HepG2 (cell line): Measurements from ENCODE around the gene WRAP73. TPM values are rescaled to one million over a fixed set of nuclear protein-coding genes. Genes with fewer than 3 reads are reported as not detected.
"Not testable (repeated sequence)": the region's sequence is repeated elsewhere in the genome, so short reads cannot be mapped to it uniquely, and the experiment has no call there.

Source experiments
- ATAC-seq: fragments of 200-7000 bp; cut with Tn5 transposase; 3 replicates; pipeline ENCODE4 v1.9.1; 2020; ENCODE audit warnings: mild to moderate bottlenecking, moderate library complexity
- BruUV-seq: library from RNA; stranded (reverse); fragments of 400-500 nt; replicated peaks from 2 replicates; lab custom pipeline; 2021; lab: Mats Ljungman, UMichigan
- CTCF ChIA-PET: fragments of 300-600 bp; formaldehyde crosslinking; extraction: SDS; loops from one replicate; lab custom pipeline; 2021; ENCODE audit warnings: low total read pairs, inconsistent platforms, low intra/inter-chr PET ratio; lab: Yijun Ruan, JAX
- POLR2A ChIA-PET: fragments of 350-600 bp; sonication (Branson Sonifier 250); formaldehyde crosslinking; loops from one replicate; lab custom pipeline; 2020; ENCODE audit warnings: antibody characterized with exemption, inconsistent platforms; lab: Yijun Ruan, JAX
- DNase-seq: peaks from one replicate; pipeline ENCODE4 v3.0.0-alpha.2; 2015; ENCODE audit warnings: low spot score
- FAIRE-seq: peaks from 3 replicates; lab custom pipeline; 2011; peaks lifted over from hg19 to GRCh38; lab: Jason Lieb, UNC
- H2AFZ ChIP-seq: one replicate; pipeline ENCODE4 v1.6.1; 2011; ENCODE audit warnings: low read length, inconsistent platforms
- H3K27ac ChIP-seq: fragments of 300-600 bp; 3 replicates; pipeline ENCODE4 v1.8.0; 2011; ENCODE audit warnings: mixed run types, mild to moderate bottlenecking, mixed read lengths, low read length, inconsistent platforms; ENCODE audit not compliant: insufficient read depth; ENCODE audit errors: extremely low read length
- H3K27me3 ChIP-seq, 2 experiments: fragments of 200-600 bp in 1 of 2; 2 replicates in 1 of 2; 3 replicates in 1 of 2; pipeline versions ENCODE4 v1.6.0 to v1.8.0; 2011; ENCODE audit warnings: low read length in 2 of 2, mild to moderate bottlenecking in 2 of 2, moderate library complexity in 2 of 2, inconsistent platforms in 1 of 2; ENCODE audit not compliant: insufficient read depth in 2 of 2, control insufficient read depth in 1 of 2
- H3K36me3 ChIP-seq, 2 experiments: fragments of 200-600 bp in 1 of 2; replicated peaks in 1 of 2; 2 replicates in 1 of 2; 3 replicates in 1 of 2; pipeline versions ENCODE4 v1.5.1 to v1.8.0; 2011; ENCODE audit warnings: low read length in 2 of 2, inconsistent platforms in 1 of 2; ENCODE audit not compliant: insufficient read depth in 2 of 2, control insufficient read depth in 1 of 2
- H3K4me1 ChIP-seq: 2 replicates; pipeline ENCODE4 v1.5.1; 2012; ENCODE audit warnings: low read length, inconsistent platforms; ENCODE audit not compliant: insufficient read depth
- H3K4me2 ChIP-seq: 2 replicates; pipeline ENCODE4 v1.6.0; 2011; ENCODE audit warnings: low read depth, low read length, inconsistent platforms
- H3K4me3 ChIP-seq, 3 experiments: fragments of 200-600 bp in 1 of 3; sonication (generic), shearing (Covaris generic) in 1 of 3; replicated peaks in 1 of 3; 2 replicates each; pipeline ENCODE4 v1.5.1; 2011 to 2016; ENCODE audit warnings: low read length in 3 of 3, inconsistent platforms in 2 of 3, low read depth in 2 of 3, mild to moderate bottlenecking in 2 of 3, control low read depth in 1 of 3, mixed read lengths in 1 of 3; ENCODE audit not compliant: insufficient read depth in 1 of 3
- H3K79me2 ChIP-seq: one replicate; pipeline ENCODE4 v1.6.1; 2011; ENCODE audit warnings: low read length, inconsistent platforms; ENCODE audit not compliant: insufficient read depth
- H3K9ac ChIP-seq: 2 replicates; pipeline ENCODE4 v1.6.0; 2011; ENCODE audit warnings: mild to moderate bottlenecking, low read depth, low read length, inconsistent platforms; ENCODE audit not compliant: insufficient read depth
- H3K9me3 ChIP-seq: 2 replicates; pipeline ENCODE4 v1.5.1; 2012; ENCODE audit warnings: mild to moderate bottlenecking, low read length
- H4K20me1 ChIP-seq: 2 replicates; pipeline ENCODE4 v1.6.0; 2011; ENCODE audit warnings: inconsistent platforms, mild to moderate bottlenecking, low read length, moderate library complexity; ENCODE audit not compliant: insufficient read depth
- DMTF1 ChIP-seq: sonication (generic); formaldehyde crosslinking; IDR thresholded peaks from 2 replicates; pipeline ENCODE4 v1.4.0; 2020; ENCODE audit warnings: mild to moderate bottlenecking, missing genetic modification reagents
- RNF2 ChIP-seq: fragments of 450-650 bp; conservative IDR thresholded peaks from 2 replicates; pipeline ENCODE4 v1.6.1; 2016; ENCODE audit warnings: low read depth
- ZNF780A ChIP-seq: sonication (generic); formaldehyde crosslinking; IDR thresholded peaks from 2 replicates; pipeline ENCODE4 v1.8.0; 2022; ENCODE audit warnings: mild to moderate bottlenecking, missing genetic modification reagents, moderate library complexity
- WGBS: methylation state at CpG from one replicate; pipeline ENCODE4 v1.1.6; 2017; ENCODE audit warnings: low lambda C conversion rate; 5-methylcytosine and 5-hydroxymethylcytosine counted together
- in situ Hi-C: cut with HindIII; loops from 2 replicates; pipeline ENCODE4 v1.10.0; 2017; ENCODE audit warnings: low pct_unique_long_range_greater_than_20kb; ENCODE audit not compliant: extremely low pct_ligation_motif_present
- intact Hi-C: fragments of 100-400 bp; cut with micrococcal nuclease; formaldehyde crosslinking; loops from one replicate; pipeline ENCODE4 v1.10.0; 2022; ENCODE audit not compliant: unreplicated experiment
- polyA plus RNA-seq, 8 experiments: library from polyadenylated mRNA; depleted of rRNA in 3 of 8; stranded (reverse) in 7 of 8; unstranded in 1 of 8; fragments of >200 nt; fragmentation: Illumina TruSeq in 4 of 8; extraction: Trizol in 4 of 8; gene quantifications; 2 replicates each; pipeline versions ENCODE4 v1.2.1 to v1.2.3, GENCODE V29; 2011 to 2016; ENCODE audit warnings: low read depth in 4 of 8, missing spikeins in 1 of 8, mixed read lengths in 1 of 8; ENCODE audit not compliant: insufficient read depth in 1 of 8
- total RNA-seq, 5 experiments: library from RNA; depleted of rRNA; stranded (reverse); fragments of >200 nt; fragmentation: Illumina TruSeq; extraction: Trizol; gene quantifications; 2 replicates each; pipeline ENCODE4 v1.2.3, GENCODE V29; 2016; ENCODE audit warnings: low read depth in 1 of 5
- TF ChIP-seq, protein P1 (sequence below): IDR thresholded peaks from 2 replicates; pipeline ENCODE4 v1.6.1; 2016; ENCODE audit warnings: low read depth, missing genetic modification reagents, missing compliant biosample characterization

The WRAP73 gene
- total and polyA plus RNA-seq, 2 of the 13 experiments (the other 11 are each of a cell fraction or from before 2014, with no cell fraction given), result 18.1 to 40.4 TPM

DNA sequence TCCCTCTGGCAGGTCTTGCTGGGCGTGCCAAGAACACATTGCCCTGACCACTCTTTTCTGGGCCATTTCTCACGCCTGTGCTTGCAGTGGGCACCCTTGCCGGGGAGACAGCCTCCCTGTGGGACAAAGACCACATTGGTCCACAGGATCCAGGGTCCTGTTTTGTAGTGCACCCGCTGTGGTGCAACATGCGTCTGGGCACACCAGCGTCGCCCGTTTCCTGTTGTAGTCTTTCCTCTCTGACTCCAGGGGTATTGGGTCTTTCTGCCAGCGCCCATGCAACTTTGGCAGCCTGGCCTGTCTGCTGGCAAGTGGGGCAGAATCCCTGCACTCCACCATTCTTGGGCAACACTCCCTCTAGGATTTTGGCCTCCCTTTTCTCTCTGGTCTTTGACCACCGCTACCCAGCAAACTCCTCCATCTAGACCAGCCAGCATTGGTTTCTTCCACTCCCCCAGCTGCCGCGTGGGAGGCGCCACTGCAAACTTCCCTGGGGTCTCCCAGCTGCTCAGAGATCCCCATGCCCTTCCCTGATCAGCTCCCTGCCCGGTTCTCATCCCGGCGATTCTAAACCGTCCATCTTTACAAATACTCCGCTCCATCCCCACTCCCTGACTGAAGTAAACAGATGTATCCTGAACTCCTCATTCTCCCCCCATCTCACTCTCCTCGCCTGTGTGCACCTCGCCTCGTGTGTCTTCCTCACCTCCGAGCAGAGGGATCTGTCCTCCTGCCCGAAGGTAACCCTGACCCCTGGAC is 26.3 kb downstream of the WRAP73 start (continued):
- TF ChIP-seq, protein P1, sequence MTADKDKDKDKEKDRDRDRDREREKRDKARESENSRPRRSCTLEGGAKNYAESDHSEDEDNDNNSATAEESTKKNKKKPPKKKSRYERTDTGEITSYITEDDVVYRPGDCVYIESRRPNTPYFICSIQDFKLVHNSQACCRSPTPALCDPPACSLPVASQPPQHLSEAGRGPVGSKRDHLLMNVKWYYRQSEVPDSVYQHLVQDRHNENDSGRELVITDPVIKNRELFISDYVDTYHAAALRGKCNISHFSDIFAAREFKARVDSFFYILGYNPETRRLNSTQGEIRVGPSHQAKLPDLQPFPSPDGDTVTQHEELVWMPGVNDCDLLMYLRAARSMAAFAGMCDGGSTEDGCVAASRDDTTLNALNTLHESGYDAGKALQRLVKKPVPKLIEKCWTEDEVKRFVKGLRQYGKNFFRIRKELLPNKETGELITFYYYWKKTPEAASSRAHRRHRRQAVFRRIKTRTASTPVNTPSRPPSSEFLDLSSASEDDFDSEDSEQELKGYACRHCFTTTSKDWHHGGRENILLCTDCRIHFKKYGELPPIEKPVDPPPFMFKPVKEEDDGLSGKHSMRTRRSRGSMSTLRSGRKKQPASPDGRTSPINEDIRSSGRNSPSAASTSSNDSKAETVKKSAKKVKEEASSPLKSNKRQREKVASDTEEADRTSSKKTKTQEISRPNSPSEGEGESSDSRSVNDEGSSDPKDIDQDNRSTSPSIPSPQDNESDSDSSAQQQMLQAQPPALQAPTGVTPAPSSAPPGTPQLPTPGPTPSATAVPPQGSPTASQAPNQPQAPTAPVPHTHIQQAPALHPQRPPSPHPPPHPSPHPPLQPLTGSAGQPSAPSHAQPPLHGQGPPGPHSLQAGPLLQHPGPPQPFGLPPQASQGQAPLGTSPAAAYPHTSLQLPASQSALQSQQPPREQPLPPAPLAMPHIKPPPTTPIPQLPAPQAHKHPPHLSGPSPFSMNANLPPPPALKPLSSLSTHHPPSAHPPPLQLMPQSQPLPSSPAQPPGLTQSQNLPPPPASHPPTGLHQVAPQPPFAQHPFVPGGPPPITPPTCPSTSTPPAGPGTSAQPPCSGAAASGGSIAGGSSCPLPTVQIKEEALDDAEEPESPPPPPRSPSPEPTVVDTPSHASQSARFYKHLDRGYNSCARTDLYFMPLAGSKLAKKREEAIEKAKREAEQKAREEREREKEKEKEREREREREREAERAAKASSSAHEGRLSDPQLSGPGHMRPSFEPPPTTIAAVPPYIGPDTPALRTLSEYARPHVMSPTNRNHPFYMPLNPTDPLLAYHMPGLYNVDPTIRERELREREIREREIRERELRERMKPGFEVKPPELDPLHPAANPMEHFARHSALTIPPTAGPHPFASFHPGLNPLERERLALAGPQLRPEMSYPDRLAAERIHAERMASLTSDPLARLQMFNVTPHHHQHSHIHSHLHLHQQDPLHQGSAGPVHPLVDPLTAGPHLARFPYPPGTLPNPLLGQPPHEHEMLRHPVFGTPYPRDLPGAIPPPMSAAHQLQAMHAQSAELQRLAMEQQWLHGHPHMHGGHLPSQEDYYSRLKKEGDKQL (CRISPR knock-in tag), result no peak
- no peak for TF ChIP-seq RNF2
- no peak for TF ChIP-seq ZNF780A (CRISPR knock-in tag)
- TF ChIP-seq DMTF1 (CRISPR knock-in tag), result no peak

DNA sequence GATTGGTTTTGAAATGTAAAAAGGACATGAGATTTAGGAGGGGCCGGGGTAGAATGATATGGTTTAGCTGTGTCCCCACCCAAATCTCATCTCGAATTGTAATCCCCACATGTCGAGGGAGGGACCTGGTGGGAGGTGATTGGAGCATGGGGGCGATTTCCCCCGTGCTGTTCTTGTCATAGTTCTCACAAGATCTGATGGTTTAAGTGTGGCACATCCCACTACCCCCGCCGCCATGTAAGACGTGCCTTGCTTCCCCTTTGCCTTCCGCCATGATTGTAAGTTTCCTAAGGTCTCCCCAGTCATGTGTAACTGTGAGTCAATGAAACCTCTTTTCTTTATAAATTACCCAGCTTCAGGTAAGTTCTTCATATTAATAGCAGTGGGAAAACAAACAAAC is 27.8 kb downstream of the WRAP73 start:
- H4K20me1 ChIP-seq, POLR2A ChIA-PET, H2AFZ ChIP-seq, ATAC-seq, DNase-seq, H3K4me3 ChIP-seq, H3K9me3 ChIP-seq, H3K9ac ChIP-seq, H3K4me2 ChIP-seq, H3K36me3 ChIP-seq, BruUV-seq, FAIRE-seq, H3K79me2 ChIP-seq, H3K27ac ChIP-seq: not testable (repeated sequence)
- intact Hi-C loops (loop anchor here (5.0 kb wide), 1 partner anchor 170 kb away; the partner anchor contains the start of gene ARHGEF16), in situ Hi-C loops (loop anchor here (5.0 kb wide), 2 partner anchors 55 to 140 kb away; no protein-coding TSS in a partner anchor)
- Histone ChIP-seq H3K27me3 (peaks cover 6 to 17% of the 10 kb centered on the region in 2 experiments), H3K4me1 (peaks cover 40% of the 10 kb centered on the region)
- CTCF ChIA-PET, result interaction anchor here (2.0 kb wide), 1 partner anchor 57 kb away, joined by 13 read pairs; no protein-coding TSS in a partner anchor
- WGBS, result 91% methylated on average over 9 of the region's 9 CpGs
